Lower leg skin (tissue), 3 donors: Measurements from ENCODE around the gene HMBS.

Source experiments
- CTCF ChIP-seq, 3 donors: fragments of 450-650 bp; IDR thresholded peaks; one replicate each; pipeline ENCODE4 v1.5.1; 2016; ENCODE audit warnings: antibody characterized with exemption in 3 of 3, mild to moderate bottlenecking in 3 of 3, moderate library complexity in 2 of 3
- POLR2A ChIP-seq, 2 donors: fragments of 450-650 bp; IDR thresholded peaks; one replicate each; pipeline ENCODE4 v1.6.1; 2016 to 2017; ENCODE audit warnings: antibody characterized with exemption in 2 of 2, mild to moderate bottlenecking in 1 of 2, moderate library complexity in 1 of 2

- TF ChIP-seq CTCF (IDR thresholded peaks at IDR 0.05) (no peak), POLR2A (IDR thresholded peaks at IDR 0.05) (no peak)
Observed at GRCh38 chr11:119106564-119107537, 22.2 kb downstream of the HMBS start, which contains the start of gene C2CD2L.
